Suprapubic skin (tissue), 4 donors: Measurements from ENCODE around the gene FGD5.

Experiments
- POLR2A ChIP-seq, 2 donors: fragments of 450-650 bp; IDR thresholded peaks; one replicate each; pipeline ENCODE4 v1.6.1; 2017; ENCODE audit warnings: antibody characterized with exemption in 2 of 2, mild to moderate bottlenecking in 2 of 2, moderate library complexity in 2 of 2
- POLR2AphosphoS5 ChIP-seq, 3 donors: sonication (generic); formaldehyde crosslinking; IDR thresholded peaks; one replicate each; pipeline ENCODE4 v1.6.1; 2017; ENCODE audit warnings: antibody characterized with exemption in 3 of 3
- TF ChIP-seq, protein P1 (sequence below), 2 donors: fragments of 200-600 bp in 1 of 2; fragments of 450-650 bp in 1 of 2; sonication (generic) in 1 of 2; IDR thresholded peaks; one replicate each; pipeline ENCODE4 v1.5.1; 2016 to 2019; ENCODE audit warnings: antibody characterized with exemption in 2 of 2, mild to moderate bottlenecking in 1 of 2, moderate library complexity in 1 of 2

GRCh38 chr3:14822134-14822533 is 3.4 kb downstream of the FGD5 start:
- TF ChIP-seq, protein P1, sequence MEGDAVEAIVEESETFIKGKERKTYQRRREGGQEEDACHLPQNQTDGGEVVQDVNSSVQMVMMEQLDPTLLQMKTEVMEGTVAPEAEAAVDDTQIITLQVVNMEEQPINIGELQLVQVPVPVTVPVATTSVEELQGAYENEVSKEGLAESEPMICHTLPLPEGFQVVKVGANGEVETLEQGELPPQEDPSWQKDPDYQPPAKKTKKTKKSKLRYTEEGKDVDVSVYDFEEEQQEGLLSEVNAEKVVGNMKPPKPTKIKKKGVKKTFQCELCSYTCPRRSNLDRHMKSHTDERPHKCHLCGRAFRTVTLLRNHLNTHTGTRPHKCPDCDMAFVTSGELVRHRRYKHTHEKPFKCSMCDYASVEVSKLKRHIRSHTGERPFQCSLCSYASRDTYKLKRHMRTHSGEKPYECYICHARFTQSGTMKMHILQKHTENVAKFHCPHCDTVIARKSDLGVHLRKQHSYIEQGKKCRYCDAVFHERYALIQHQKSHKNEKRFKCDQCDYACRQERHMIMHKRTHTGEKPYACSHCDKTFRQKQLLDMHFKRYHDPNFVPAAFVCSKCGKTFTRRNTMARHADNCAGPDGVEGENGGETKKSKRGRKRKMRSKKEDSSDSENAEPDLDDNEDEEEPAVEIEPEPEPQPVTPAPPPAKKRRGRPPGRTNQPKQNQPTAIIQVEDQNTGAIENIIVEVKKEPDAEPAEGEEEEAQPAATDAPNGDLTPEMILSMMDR (IDR thresholded peaks at IDR 0.05), result no peak
- TF ChIP-seq POLR2A (IDR thresholded peaks at IDR 0.05) (no peak), POLR2AphosphoS5 (IDR thresholded peaks at IDR 0.05) (no peak)
